ENCODE data around the gene KLHL29.

The KLHL29 gene

DNA sequence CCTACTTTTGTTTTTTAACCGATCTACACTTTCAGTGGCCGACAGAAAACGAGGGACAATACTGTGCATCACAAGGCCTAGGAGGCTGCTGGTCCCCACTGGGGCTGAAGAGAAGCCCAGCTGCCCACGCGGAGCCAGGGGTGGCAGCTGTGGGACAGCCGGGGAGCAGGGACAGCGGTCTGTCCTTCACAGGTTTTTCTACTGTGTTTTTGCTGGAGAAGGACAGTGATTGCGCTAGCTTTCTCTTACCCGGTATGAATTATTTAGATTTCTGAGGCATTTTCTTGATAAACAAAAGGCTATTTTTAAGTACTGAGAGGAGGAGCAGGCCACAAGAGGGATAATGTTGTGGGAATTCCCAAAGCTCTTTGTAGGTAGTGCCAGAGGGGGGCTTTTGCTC is 322.1 kb downstream of the KLHL29 start:
- Histone ChIP-seq H4K20me1 (ENCODE audit: control insufficient read depth, insufficient read depth, low read depth, low read length) (no peaks in the 10 kb centered on the region), H3K27ac (ENCODE audit: low read depth, low read length) (no peak overlapping the region), H3K79me2 (ENCODE audit: control insufficient read depth, low read length) (no peaks in the 10 kb centered on the region), H3K4me2 (ENCODE audit: low read length) (no peak overlapping the region), H3K4me1 (ENCODE audit: control insufficient read depth, low read length) (no peaks in the 10 kb centered on the region), H3F3A (ENCODE audit: control insufficient read depth, insufficient read depth) (no peaks in the 10 kb centered on the region), H3K36me3 (ENCODE audit: control insufficient read depth, low read length) (no peaks in the 10 kb centered on the region), H3K27me3 (ENCODE audit: control insufficient read depth, low read length) (no peaks in the 10 kb centered on the region), H3K9me3 (ENCODE audit: control insufficient read depth, insufficient read depth, low read length) (no peaks in the 10 kb centered on the region), H3K9me2 (replicated peaks; ENCODE audit: control insufficient read depth, low read length) (no peaks in the 10 kb centered on the region), H3K4me3 (ENCODE audit: low read length) (no peak overlapping the region)
- TF ChIP-seq CTCF (IDR thresholded peaks at IDR 0.05; ENCODE audit: low read depth, low read length, poor library complexity, severe bottlenecking) (no peak), EZH2phosphoT487 (IDR thresholded peaks at IDR 0.05; ENCODE audit: borderline replicate concordance, low read length) (no peak)

- no peaks in the 10 kb centered on the region for H3K36me3 ChIP-seq (ENCODE audit: control insufficient read depth, low read length)
- no peaks in the 10 kb centered on the region for H4K20me1 ChIP-seq (ENCODE audit: control insufficient read depth, insufficient read depth, low read depth, low read length)
- H3K9me2 ChIP-seq (replicated peaks; ENCODE audit: control insufficient read depth, low read length) = no peaks in the 10 kb centered on the region
- H3K79me2 ChIP-seq (ENCODE audit: control insufficient read depth, low read length) = no peaks in the 10 kb centered on the region
- H3K27me3 ChIP-seq (ENCODE audit: control insufficient read depth, low read length) = no peaks in the 10 kb centered on the region
- no peaks in the 10 kb centered on the region for H3K9me3 ChIP-seq (ENCODE audit: control insufficient read depth, insufficient read depth, low read length)
- H3K27ac ChIP-seq (ENCODE audit: low read depth, low read length) = no peak overlapping the region
- no peak for TF ChIP-seq CTCF (IDR thresholded peaks at IDR 0.05; ENCODE audit: low read depth, low read length, poor library complexity, severe bottlenecking)
- TF ChIP-seq EZH2phosphoT487 (IDR thresholded peaks at IDR 0.05; ENCODE audit: borderline replicate concordance, low read length) = no peak
- H3K4me1 ChIP-seq (ENCODE audit: control insufficient read depth, low read length) = no peaks in the 10 kb centered on the region
- no peak overlapping the region for H3K4me3 ChIP-seq (ENCODE audit: low read length)
- H3K4me2 ChIP-seq (ENCODE audit: low read length) = no peak overlapping the region
- no peaks in the 10 kb centered on the region for H3F3A ChIP-seq (ENCODE audit: control insufficient read depth, insufficient read depth)
These were observed 323.8 kb downstream of the KLHL29 start for GRCh38 chr2:23708771-23709170.

- Histone ChIP-seq H3K4me3 (ENCODE audit: low read length) (no peak overlapping the region), H3K9me2 (replicated peaks; ENCODE audit: control insufficient read depth, low read length) (no peaks in the 10 kb centered on the region), H4K20me1 (ENCODE audit: control insufficient read depth, insufficient read depth, low read depth, low read length) (no peaks in the 10 kb centered on the region), H3F3A (ENCODE audit: control insufficient read depth, insufficient read depth) (no peaks in the 10 kb centered on the region), H3K27ac (ENCODE audit: low read depth, low read length) (no peak overlapping the region), H3K9me3 (ENCODE audit: control insufficient read depth, insufficient read depth, low read length) (no peaks in the 10 kb centered on the region), H3K36me3 (ENCODE audit: control insufficient read depth, low read length) (no peaks in the 10 kb centered on the region), H3K27me3 (ENCODE audit: control insufficient read depth, low read length) (no peaks in the 10 kb centered on the region), H3K4me2 (ENCODE audit: low read length) (no peak overlapping the region), H3K79me2 (ENCODE audit: control insufficient read depth, low read length) (no peaks in the 10 kb centered on the region), H3K4me1 (ENCODE audit: control insufficient read depth, low read length) (no peaks in the 10 kb centered on the region)
- TF ChIP-seq CTCF (IDR thresholded peaks at IDR 0.05; ENCODE audit: low read depth, low read length, poor library complexity, severe bottlenecking) (no peak), EZH2phosphoT487 (IDR thresholded peaks at IDR 0.05; ENCODE audit: borderline replicate concordance, low read length) (no peak)
These were observed 324.3 kb downstream of the KLHL29 start for GRCh38 chr2:23709311-23709710.
